ENCODE results near the gene CCDC142. TPM values are rescaled to one million over a fixed set of nuclear protein-coding genes. Genes with fewer than 3 reads are reported as not detected.

Gene CCDC142
- total and polyA plus RNA-seq, 2 experiments from 2014 or later, result 23.4 to 33.5 TPM

DNA sequence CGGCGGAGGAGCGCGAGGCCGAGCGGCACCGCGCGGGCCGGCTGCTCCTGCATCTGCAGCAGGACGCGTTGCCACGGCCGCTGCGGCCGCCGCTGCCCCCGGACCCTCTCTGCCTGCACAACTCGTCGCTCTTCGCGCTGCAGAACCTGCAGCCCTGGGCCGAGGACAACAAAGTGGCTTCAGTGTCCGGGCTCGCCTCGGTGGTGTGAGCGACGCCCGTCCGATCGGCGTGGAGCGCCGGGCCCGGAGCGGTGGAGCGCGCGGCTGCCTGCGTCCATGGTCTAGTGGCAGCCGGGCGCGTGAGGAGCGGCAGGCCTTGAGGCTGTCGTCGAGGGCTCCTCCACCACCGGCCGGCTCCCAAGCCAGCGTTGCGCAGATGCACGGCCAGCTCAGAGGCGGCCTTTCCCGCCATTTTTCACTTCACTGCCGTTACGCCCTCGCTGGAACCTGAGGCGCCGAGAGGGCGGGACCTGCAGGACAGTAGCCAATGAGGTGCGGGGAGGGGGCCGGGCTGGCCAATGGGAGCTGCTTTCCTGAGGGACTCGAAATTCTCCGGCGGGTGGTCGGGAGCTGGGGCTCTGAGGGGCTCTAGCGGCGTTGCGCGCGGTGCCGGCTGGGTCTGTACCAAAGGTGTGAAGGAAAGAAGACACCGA lies 33.3 kb upstream of the CCDC142 start:
- peak; percentile 60 to 68 for DNase-seq (ENCODE audit: low read depth in 1 of 2, low spot score in 1 of 2)
- Histone ChIP-seq H3K36me3 (no peaks in the 10 kb centered on the region), H3K27me3 (peaks cover 100% of the 10 kb centered on the region), H3K4me1 (ENCODE audit: low read depth) (no peaks in the 10 kb centered on the region), H3K4me3 (peak overlapping the region; percentile 10), H3K9me3 (ENCODE audit: low read depth) (no peaks in the 10 kb centered on the region), H3K27ac (no peak overlapping the region)
- TF ChIP-seq, protein P1, sequence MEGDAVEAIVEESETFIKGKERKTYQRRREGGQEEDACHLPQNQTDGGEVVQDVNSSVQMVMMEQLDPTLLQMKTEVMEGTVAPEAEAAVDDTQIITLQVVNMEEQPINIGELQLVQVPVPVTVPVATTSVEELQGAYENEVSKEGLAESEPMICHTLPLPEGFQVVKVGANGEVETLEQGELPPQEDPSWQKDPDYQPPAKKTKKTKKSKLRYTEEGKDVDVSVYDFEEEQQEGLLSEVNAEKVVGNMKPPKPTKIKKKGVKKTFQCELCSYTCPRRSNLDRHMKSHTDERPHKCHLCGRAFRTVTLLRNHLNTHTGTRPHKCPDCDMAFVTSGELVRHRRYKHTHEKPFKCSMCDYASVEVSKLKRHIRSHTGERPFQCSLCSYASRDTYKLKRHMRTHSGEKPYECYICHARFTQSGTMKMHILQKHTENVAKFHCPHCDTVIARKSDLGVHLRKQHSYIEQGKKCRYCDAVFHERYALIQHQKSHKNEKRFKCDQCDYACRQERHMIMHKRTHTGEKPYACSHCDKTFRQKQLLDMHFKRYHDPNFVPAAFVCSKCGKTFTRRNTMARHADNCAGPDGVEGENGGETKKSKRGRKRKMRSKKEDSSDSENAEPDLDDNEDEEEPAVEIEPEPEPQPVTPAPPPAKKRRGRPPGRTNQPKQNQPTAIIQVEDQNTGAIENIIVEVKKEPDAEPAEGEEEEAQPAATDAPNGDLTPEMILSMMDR (IDR thresholded peaks at IDR 0.05; ENCODE audit: low read depth, low read length), result no peak

DNA sequence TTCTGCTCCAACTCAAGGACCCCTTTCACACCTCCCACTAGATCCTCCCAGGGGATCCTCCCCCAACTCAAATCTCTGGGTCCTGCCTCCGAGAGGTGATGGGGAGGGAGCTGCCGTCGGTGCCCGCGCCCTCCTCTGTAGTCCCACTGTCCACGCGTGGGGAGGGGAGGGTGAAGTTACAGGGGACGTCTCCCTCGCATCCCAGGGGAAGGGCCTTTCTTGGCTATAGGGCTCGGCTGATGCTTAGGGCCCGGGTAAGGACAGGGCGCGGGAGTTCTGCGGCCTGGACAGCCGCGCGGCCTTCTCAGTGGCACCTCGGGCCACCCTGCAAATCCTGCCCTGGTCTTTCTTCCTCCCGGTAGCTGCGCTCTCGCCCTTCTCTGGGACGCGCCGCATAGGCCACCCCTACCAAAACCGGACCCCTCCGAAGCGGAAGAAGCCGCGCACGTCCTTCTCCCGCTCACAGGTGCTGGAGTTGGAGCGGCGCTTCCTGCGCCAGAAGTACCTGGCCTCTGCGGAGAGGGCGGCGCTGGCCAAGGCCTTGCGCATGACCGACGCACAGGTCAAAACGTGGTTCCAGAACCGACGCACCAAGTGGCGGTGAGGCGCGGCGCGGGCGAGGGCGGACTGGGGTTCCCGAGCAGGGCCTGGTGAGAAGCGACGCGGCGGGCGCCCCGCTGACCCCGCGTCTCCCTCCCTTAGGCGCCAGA lies 32.6 kb upstream of the CCDC142 start:
- Histone ChIP-seq H3K27me3 (peaks cover 100% of the 10 kb centered on the region), H3K4me1 (ENCODE audit: low read depth) (no peaks in the 10 kb centered on the region), H3K9me3 (ENCODE audit: low read depth) (no peaks in the 10 kb centered on the region), H3K4me3 (peak overlapping the region; percentile 10), H3K36me3 (no peaks in the 10 kb centered on the region), H3K27ac (no peak overlapping the region)
- peak in 1 of 2 donors; percentile 10 for DNase-seq (ENCODE audit: low read depth in 1 of 2, low spot score in 1 of 2)
- TF ChIP-seq, protein P1 (IDR thresholded peaks at IDR 0.05; ENCODE audit: low read depth, low read length), result no peak

DNA sequence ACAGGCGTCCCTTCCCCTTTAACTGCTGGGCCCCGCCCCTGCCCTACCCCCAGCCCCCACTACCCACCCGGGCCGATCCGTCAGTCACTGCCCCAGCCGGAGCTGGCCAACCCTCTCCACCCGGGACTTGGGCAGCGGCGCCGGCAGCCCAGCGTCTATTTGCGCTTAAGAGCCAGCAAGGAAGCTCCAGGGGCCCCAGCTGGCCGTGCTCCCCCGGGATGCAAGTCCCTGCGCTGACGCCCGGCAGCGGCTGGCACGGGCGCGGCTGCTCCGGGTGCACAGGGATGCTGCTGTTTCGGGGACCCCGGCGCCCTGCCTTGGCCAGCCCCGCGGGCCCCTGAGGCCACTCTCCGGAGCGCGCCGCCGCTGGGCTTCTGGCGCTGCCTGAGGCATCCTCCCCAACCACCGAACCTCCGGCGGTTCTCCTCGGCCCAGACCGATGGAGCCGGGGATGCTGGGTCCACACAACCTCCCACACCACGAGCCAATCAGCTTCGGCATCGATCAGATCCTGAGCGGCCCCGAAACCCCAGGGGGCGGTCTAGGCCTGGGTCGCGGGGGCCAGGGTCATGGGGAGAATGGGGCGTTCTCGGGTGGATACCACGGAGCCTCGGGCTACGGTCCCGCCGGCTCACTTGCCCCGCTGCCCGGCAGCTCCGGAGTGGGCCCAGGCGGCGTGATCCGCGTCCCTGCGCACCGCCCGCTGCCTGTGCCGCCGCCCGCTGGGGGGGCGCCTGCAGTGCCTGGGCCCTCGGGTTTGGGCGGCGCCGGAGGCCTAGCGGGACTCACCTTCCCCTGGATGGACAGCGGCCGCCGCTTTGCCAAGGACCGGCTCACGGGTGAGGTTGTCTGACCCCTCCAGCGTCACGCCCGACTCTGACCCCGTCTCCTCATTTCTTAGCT lies 31.8 kb upstream of the CCDC142 start, which contains the start of gene TLX2:
TLX2 (plus strand) TSS at position 83 of the 903 bp plus-strand sequence; CDS start at position 440, 357 bp downstream.
- Histone ChIP-seq H3K4me3 (peak within 1 kb of the TSS; percentile 2), H3K4me1 (ENCODE audit: low read depth) (no peaks in the 10 kb centered on the region), H3K27me3 (peaks cover 100% of the 10 kb centered on the region), H3K27ac (no peak within 1 kb of the TSS), H3K9me3 (ENCODE audit: low read depth) (no peaks in the 10 kb centered on the region), H3K36me3 (no peaks in the 10 kb centered on the region)
- peak in 1 of 2 donors; percentile 25 for DNase-seq (ENCODE audit: low read depth in 1 of 2, low spot score in 1 of 2)
- TF ChIP-seq, protein P1 (IDR thresholded peaks at IDR 0.05; ENCODE audit: low read depth, low read length), result no peak

DNA sequence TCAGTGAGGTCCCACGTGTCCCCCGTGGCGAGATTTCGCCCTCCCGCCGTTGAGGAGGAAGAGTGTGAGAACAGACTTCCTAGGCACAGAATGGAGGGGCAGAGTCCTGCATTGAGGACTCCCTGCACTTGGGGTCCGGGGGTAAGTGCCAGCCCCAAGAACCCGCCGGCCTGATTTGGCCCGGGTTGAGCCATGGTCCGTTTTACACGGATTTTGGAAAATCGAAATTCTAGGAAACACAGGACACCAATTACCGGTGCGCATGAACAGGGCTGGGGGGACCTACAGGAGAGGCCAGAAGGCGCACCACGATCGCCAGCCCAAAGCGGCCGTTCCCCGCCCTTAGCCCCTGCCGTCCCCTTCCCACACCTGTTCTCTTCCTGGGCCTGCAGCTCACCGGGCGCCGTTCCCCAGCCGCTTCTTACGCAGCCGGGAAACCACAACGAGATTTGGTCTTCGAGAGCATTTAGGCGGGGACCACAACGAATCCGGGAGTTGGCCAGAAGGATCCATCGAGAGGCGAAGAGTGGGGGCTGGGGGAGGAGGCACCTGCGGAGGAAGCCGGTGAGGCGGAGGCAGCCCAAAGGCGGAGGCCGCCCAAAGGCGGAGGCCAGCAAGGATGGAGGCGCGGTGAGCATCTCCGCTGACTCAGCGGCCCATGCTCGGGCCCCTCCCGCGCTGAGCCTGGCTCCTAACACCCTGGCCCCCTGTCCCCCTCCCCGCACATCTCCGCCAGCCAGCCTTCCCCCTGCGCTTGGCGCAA lies 31.0 kb upstream of the CCDC142 start:
- H3K36me3 ChIP-seq, result no peaks in the 10 kb centered on the region
- TF ChIP-seq, protein P1 (IDR thresholded peaks at IDR 0.05; ENCODE audit: low read depth, low read length), result no peak
- no peaks in the 10 kb centered on the region for H3K9me3 ChIP-seq (ENCODE audit: low read depth)
- no peak for DNase-seq (ENCODE audit: low read depth in 1 of 2, low spot score in 1 of 2)
- H3K27me3 ChIP-seq, result peaks cover 97% of the 10 kb centered on the region
- H3K4me1 ChIP-seq (ENCODE audit: low read depth), result no peaks in the 10 kb centered on the region
- H3K4me3 ChIP-seq, result no peak overlapping the region
- H3K27ac ChIP-seq, result no peak overlapping the region
